ENCODE results near the gene EPB41L1. TPM values are rescaled to one million over a fixed set of nuclear protein-coding genes. Genes with fewer than 3 reads are reported as not detected.

The EPB41L1 gene
- polyA plus RNA-seq, 1 donor (not counting 4 experiments of a cell fraction or from before 2014, with no cell fraction given), result 1.2 TPM

GRCh38 chr20:36206068-36206467 lies 51.5 kb downstream of the EPB41L1 start:
- H3K79me2 ChIP-seq (ENCODE audit: control insufficient read depth, insufficient read depth, low read length), result no peaks in the 10 kb centered on the region
- no peaks in the 10 kb centered on the region for H3K4me1 ChIP-seq (ENCODE audit: control insufficient read depth, extremely low read depth, insufficient read depth, low read length)
- no peak overlapping the region for H3K27ac ChIP-seq (ENCODE audit: control insufficient read depth, insufficient read depth, low read length)
- no peaks in the 10 kb centered on the region for H4K20me1 ChIP-seq (ENCODE audit: control insufficient read depth, extremely low read depth, insufficient read depth, low read length)
- H3K9ac ChIP-seq (ENCODE audit: control insufficient read depth, extremely low read depth, insufficient read depth, low read length), result no peak overlapping the region
- no peaks in the 10 kb centered on the region for H3K9me3 ChIP-seq (ENCODE audit: control insufficient read depth, low read depth, low read length)
- dilution Hi-C loops (cut with MboI; ENCODE audit: extremely low pct_ligation_motif_present, low sequenced_read_pairs), result no loop called here
- DNase-seq (ENCODE audit: low read depth, low spot score) (no peak), FAIRE-seq (no peak)
- H2AFZ ChIP-seq (ENCODE audit: control insufficient read depth, low read length), result no peak overlapping the region
- H3K36me3 ChIP-seq (ENCODE audit: control insufficient read depth in 2 of 2, extremely low read depth in 1 of 2, insufficient read depth in 2 of 2, low read length in 2 of 2), result no peaks in the 10 kb centered on the region
- H3K4me3 ChIP-seq (ENCODE audit: control insufficient read depth in 2 of 3, extremely low read depth in 1 of 3, insufficient read depth in 2 of 3, low read depth in 1 of 3, low read length in 3 of 3), result no peak overlapping the region
- H3K4me2 ChIP-seq (ENCODE audit: control insufficient read depth, extremely low read depth, insufficient read depth, low read depth, low read length), result no peak overlapping the region
- H3K27me3 ChIP-seq (ENCODE audit: control insufficient read depth, extremely low read depth, insufficient read depth, low read length), result peaks cover 12% of the 10 kb centered on the region
- H3K9me1 ChIP-seq (ENCODE audit: control insufficient read depth, extremely low read depth, insufficient read depth, low read length), result peaks cover 2% of the 10 kb centered on the region
- no peak for TF ChIP-seq EZH2 (IDR thresholded peaks at IDR 0.05; ENCODE audit: low read length)
- TF ChIP-seq CTCF (optimal IDR thresholded peaks at IDR 0.05 in 1 of 3, IDR thresholded peaks at IDR 0.05 in 1 of 3, conservative IDR thresholded peaks at IDR 0.05 in 1 of 3; ENCODE audit: extremely low read depth in 1 of 3, insufficient read depth in 2 of 3, low read length in 3 of 3), result no peak

DNA sequence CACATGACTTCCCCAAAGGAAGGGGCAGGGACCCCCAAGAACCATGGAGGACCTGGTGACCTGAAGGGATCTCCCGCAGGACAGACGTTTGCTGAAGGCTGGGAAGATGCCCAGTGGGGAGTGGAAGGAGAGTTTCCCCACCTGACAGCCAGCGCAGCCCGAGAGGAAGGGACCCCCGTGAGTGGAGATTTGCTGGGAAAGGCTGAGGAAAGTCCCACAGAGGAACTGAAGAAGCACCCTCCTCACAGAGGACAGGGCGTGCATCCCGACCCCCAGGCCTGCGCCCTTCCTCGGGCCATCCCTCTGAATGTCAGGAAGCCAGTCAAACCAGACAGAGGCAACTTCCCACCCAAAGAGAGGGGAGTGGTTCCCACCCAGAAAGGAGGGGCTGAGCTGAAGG lies 52.1 kb downstream of the EPB41L1 start:
- dilution Hi-C loops (cut with MboI; ENCODE audit: extremely low pct_ligation_motif_present, low sequenced_read_pairs), result no loop called here
- no peak for FAIRE-seq
- H3K79me2 ChIP-seq (ENCODE audit: control insufficient read depth, insufficient read depth, low read length), result no peaks in the 10 kb centered on the region

More for the DNA sequence above, 52.1 kb downstream of the EPB41L1 start:
- H3K27ac ChIP-seq (ENCODE audit: control insufficient read depth, insufficient read depth, low read length), result no peak overlapping the region
- DNase-seq (ENCODE audit: low read depth, low spot score), result no peak
- H3K4me2 ChIP-seq (ENCODE audit: control insufficient read depth, extremely low read depth, insufficient read depth, low read depth, low read length), result no peak overlapping the region
- no peak overlapping the region for H3K9ac ChIP-seq (ENCODE audit: control insufficient read depth, extremely low read depth, insufficient read depth, low read length)
- peaks cover 12% of the 10 kb centered on the region for H3K27me3 ChIP-seq (ENCODE audit: control insufficient read depth, extremely low read depth, insufficient read depth, low read length)
- H3K4me3 ChIP-seq (ENCODE audit: control insufficient read depth in 2 of 3, extremely low read depth in 1 of 3, insufficient read depth in 2 of 3, low read depth in 1 of 3, low read length in 3 of 3), result no peak overlapping the region
- H3K9me3 ChIP-seq (ENCODE audit: control insufficient read depth, low read depth, low read length), result no peaks in the 10 kb centered on the region
- peaks cover 2% of the 10 kb centered on the region for H3K9me1 ChIP-seq (ENCODE audit: control insufficient read depth, extremely low read depth, insufficient read depth, low read length)
- no peak overlapping the region for H2AFZ ChIP-seq (ENCODE audit: control insufficient read depth, low read length)
- H4K20me1 ChIP-seq (ENCODE audit: control insufficient read depth, extremely low read depth, insufficient read depth, low read length), result no peaks in the 10 kb centered on the region
- H3K36me3 ChIP-seq (ENCODE audit: control insufficient read depth in 2 of 2, extremely low read depth in 1 of 2, insufficient read depth in 2 of 2, low read length in 2 of 2), result no peaks in the 10 kb centered on the region
- no peaks in the 10 kb centered on the region for H3K4me1 ChIP-seq (ENCODE audit: control insufficient read depth, extremely low read depth, insufficient read depth, low read length)
- no peak for TF ChIP-seq CTCF (optimal IDR thresholded peaks at IDR 0.05 in 1 of 3, IDR thresholded peaks at IDR 0.05 in 1 of 3, conservative IDR thresholded peaks at IDR 0.05 in 1 of 3; ENCODE audit: extremely low read depth in 1 of 3, insufficient read depth in 2 of 3, low read length in 3 of 3)
- no peak for TF ChIP-seq EZH2 (IDR thresholded peaks at IDR 0.05; ENCODE audit: low read length)
